MCF 10A (cell line): ENCODE results near the gene MAGIX. TPM values are rescaled to one million over a fixed set of nuclear protein-coding genes. Genes with fewer than 3 reads are reported as not detected.

Experiments
- BruUV-seq: library from RNA; stranded (reverse); fragments of 400-500 nt; replicated peaks from 2 replicates; lab custom pipeline; 2021; lab: Mats Ljungman, UMichigan
- CTCF ChIA-PET: fragments of 300-600 bp; sonication (Branson Sonifier 250); formaldehyde crosslinking; extraction: SDS; loops from one replicate; lab custom pipeline; 2021; ENCODE audit warnings: antibody characterized with exemption, inconsistent platforms; lab: Yijun Ruan, JAX
- POLR2A ChIA-PET: fragments of 300-600, 350-650 bp; sonication (Branson Sonifier 250); formaldehyde crosslinking; extraction: SDS; loops from one replicate; lab custom pipeline; 2020; ENCODE audit warnings: antibody characterized with exemption, inconsistent platforms; lab: Yijun Ruan, JAX
- DNase-seq: peaks from one replicate; pipeline ENCODE4 v3.0.0-alpha.2; 2018; ENCODE audit not compliant: unreplicated experiment
- H3K27ac Mint-ChIP-seq: one replicate; pipeline ENCODE4 v1.8.0; 2022; ENCODE audit warnings: mild to moderate bottlenecking, low read depth, mixed read lengths; ENCODE audit not compliant: unreplicated experiment
- H3K27me3 Mint-ChIP-seq: one replicate; pipeline ENCODE4 v1.8.0; 2022; ENCODE audit warnings: mixed read lengths; ENCODE audit not compliant: insufficient read depth, unreplicated experiment
- H3K36me3 Mint-ChIP-seq: one replicate; pipeline ENCODE4 v1.8.0; 2022; ENCODE audit warnings: mild to moderate bottlenecking, moderate library complexity, mixed read lengths; ENCODE audit not compliant: insufficient read depth, unreplicated experiment
- H3K4me1 Mint-ChIP-seq: one replicate; pipeline ENCODE4 v1.8.0; 2022; ENCODE audit warnings: mixed read lengths; ENCODE audit not compliant: insufficient read depth, unreplicated experiment
- H3K4me3 Mint-ChIP-seq: one replicate; pipeline ENCODE4 v1.8.0; 2022; ENCODE audit warnings: mild to moderate bottlenecking, moderate library complexity, mixed read lengths; ENCODE audit not compliant: unreplicated experiment
- H3K9me3 Mint-ChIP-seq: one replicate; pipeline ENCODE4 v1.8.0; 2022; ENCODE audit warnings: mixed read lengths; ENCODE audit not compliant: unreplicated experiment
- CTCF ChIP-seq: fragments of 200-600 bp; IDR thresholded peaks from one replicate; pipeline ENCODE4 v1.8.0; 2022; ENCODE audit warnings: antibody characterized with exemption, mild to moderate bottlenecking; ENCODE audit not compliant: unreplicated experiment
- intact Hi-C: fragments of 100-400 bp; cut with micrococcal nuclease; formaldehyde crosslinking; loops from 2 replicates; pipeline ENCODE4 v1.14.1; 2022
- total RNA-seq: library from RNA; stranded (reverse); gene quantifications from 2 replicates; pipeline ENCODE4 v1.2.3, GENCODE V29; 2022

The MAGIX gene
- total RNA-seq, 1 experiment from 2014 or later: 0.84 TPM

DNA sequence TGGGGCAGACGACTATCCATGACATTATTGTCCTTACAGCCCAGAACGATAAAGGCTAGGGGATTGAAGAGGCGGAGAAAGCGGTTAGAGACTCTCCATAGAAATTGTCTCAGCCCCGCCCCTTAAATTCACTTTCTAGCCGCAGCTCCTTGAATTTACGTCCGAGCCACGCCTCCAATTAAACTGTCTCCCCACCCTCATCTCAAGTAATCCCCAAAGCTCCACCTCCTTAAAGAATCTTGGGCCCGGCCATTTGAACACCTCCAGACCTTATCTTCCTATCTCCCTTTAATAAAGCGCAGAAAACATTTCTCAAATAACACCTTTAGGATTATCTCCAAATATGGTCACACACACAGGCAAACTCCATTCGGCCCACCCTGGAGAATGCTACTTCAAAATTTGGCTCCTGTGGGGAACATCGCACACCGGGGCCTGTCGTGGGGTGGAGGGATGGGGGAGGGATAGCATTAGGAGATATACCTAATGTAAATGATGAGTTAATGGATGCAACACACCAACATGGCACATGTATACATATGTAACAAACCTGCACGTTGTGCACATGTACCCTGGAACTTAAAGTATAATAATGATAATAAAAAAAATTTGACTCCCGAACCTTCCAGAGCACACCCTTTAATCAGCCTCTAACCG is 7.2 kb upstream of the MAGIX start:
- H3K4me3 Mint-ChIP-seq: peak overlapping the region; percentile 96
- TSS peak; percentile 77 for BruUV-seq

DNA sequence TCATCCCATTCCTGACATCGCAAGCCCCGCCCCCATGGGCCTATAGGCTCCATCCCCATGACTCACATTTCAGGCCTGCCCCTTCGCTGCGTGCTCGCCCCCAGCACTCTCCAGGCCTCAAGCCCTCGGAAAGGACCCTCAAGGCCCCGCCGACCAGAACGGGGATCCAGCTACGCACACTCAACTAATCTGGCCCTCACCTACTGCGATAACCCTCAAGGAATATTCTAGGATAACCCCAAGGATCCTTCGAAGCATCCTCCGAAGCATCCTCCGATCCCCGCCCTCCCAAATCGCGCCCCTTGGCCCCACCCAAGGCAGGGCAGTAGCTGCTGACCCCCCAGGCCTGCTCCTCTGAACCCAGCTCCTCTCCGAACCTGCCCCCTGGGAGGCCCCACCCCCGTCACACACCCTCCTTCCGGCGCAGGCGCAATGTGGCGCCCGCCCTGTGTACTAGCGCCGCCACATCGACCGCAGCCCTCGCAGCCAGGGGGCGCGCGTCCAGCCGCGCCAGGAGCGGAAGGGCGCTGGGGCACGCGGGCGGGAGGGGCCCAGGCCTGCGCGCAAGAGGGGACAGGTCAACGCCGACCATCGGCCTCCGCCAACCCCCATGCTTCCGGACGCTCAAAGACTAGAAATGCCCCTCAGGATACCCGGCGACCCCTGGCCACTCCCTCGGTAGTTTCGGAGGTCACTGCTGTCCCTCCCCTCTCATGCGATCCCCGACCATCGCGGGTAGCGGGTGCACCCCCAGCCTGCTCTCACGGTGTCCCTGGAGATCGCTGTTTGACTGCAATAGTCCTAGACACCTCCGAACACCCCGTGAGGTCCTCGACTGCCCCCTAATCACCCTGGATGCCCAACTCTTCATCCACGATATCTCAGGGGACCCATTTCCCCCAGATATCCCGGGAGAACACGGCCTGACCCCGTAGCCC is 6.4 kb upstream of the MAGIX start:
- Mint-ChIP-seq H3K4me3 (peak overlapping the region; percentile 96), H3K9me3 (peaks cover 2% of the 10 kb centered on the region), H3K36me3 (peaks cover 7% of the 10 kb centered on the region), H3K27ac (peak overlapping the region; percentile 99), H3K27me3 (no peaks in the 10 kb centered on the region), H3K4me1 (peaks cover 7% of the 10 kb centered on the region)
- BruUV-seq: no TSS peak
- TF ChIP-seq CTCF: peak; percentile 46
- CTCF ChIA-PET: interaction anchor here (0.5 to 1.9 kb wide), 13 partner anchors 8 to 335 kb away, joined by 3 to 15 read pairs (median 4); partner anchors contain the start of gene WDR45
- POLR2A ChIA-PET: interaction anchor here (0.5 to 3.4 kb wide), 11 partner anchors 10 to 198 kb away, joined by 3 to 31 read pairs (median 4); partner anchors contain the start of genes SYP and WDR45
- DNase-seq: peak; percentile 91
- intact Hi-C loops: loop anchor here (1.0 to 5.0 kb wide), 2 partner anchors 10 to 34 kb away; partner anchors contain the start of gene GPKOW

More for the DNA sequence above, 7.2 kb upstream of the MAGIX start:
- peaks cover 7% of the 10 kb centered on the region for H3K36me3 Mint-ChIP-seq
- ChIA-PET POLR2A (interaction anchor here (0.5 to 3.4 kb wide), 18 partner anchors 11 to 197 kb away, joined by 3 to 31 read pairs (median 4); partner anchors contain the start of genes GRIPAP1, PPP1R3F, SYP and WDR45), CTCF (interaction anchor here (0.5 to 1.9 kb wide), 11 partner anchors 9 to 335 kb away, joined by 3 to 15 read pairs (median 4); partner anchors contain the start of gene WDR45)
- no peaks in the 10 kb centered on the region for H3K27me3 Mint-ChIP-seq
- H3K27ac Mint-ChIP-seq: peak overlapping the region; percentile 99
- H3K9me3 Mint-ChIP-seq: peaks cover 8% of the 10 kb centered on the region
- intact Hi-C loops: loop anchor here (5.0 kb wide), 1 partner anchor 33 kb away; the partner anchor contains the start of gene GPKOW
- H3K4me1 Mint-ChIP-seq: peaks cover 7% of the 10 kb centered on the region
- no peak for TF ChIP-seq CTCF
- peak; percentile 82 for DNase-seq

GRCh38 chrX:49157194-49157593 is 5.4 kb upstream of the MAGIX start:
- no peaks in the 10 kb centered on the region for H3K27me3 Mint-ChIP-seq
- H3K36me3 Mint-ChIP-seq: peaks cover 7% of the 10 kb centered on the region
- DNase-seq: no peak
- ChIA-PET CTCF (interaction anchor here (0.5 to 0.9 kb wide), 4 partner anchors 43 to 1189 kb away, joined by 3 to 5 read pairs (median 4); no protein-coding TSS in a partner anchor), POLR2A (interaction anchor here (0.6 kb wide), 1 partner anchor 356 kb away, joined by 3 read pairs; no protein-coding TSS in a partner anchor)
- intact Hi-C loops: loop anchor here (5.0 kb wide), 1 partner anchor 35 kb away; the partner anchor contains the start of gene GPKOW
- TF ChIP-seq CTCF: no peak
- no peaks in the 10 kb centered on the region for H3K9me3 Mint-ChIP-seq
- BruUV-seq: no TSS peak
- peaks cover 7% of the 10 kb centered on the region for H3K4me1 Mint-ChIP-seq
- no peak overlapping the region for H3K4me3 Mint-ChIP-seq
- no peak overlapping the region for H3K27ac Mint-ChIP-seq
